SK-N-MC (cell line): ENCODE data around the gene CCDC88A.

Experiments
- EZH2 ChIP-seq: fragments of 200-600 bp; sonication (generic); IDR thresholded peaks from one replicate; pipeline ENCODE4 v1.6.1; 2017; ENCODE audit warnings: antibody characterized with exemption
- POLR2AphosphoS5 ChIP-seq: IDR thresholded peaks from 2 replicates; pipeline ENCODE4 v1.6.1; 2012; ENCODE audit warnings: mild to moderate bottlenecking, low read depth, low read length, borderline replicate concordance

- TF ChIP-seq EZH2, result no peak
- no peak for TF ChIP-seq POLR2AphosphoS5
Measured at GRCh38 chr2:55363636-55364035, 56.0 kb downstream of the CCDC88A start.
